Measurements from ENCODE around the gene ZNF562. TPM values are rescaled to one million over a fixed set of nuclear protein-coding genes. Genes with fewer than 3 reads are reported as not detected.
"Not testable (repeated sequence)": the region's sequence is repeated elsewhere in the genome, so short reads cannot be mapped to it uniquely, and the experiment has no call there.

The ZNF562 gene
- total RNA-seq, 1 donor from 2014 or later = 26.2 TPM

- Histone ChIP-seq H2AFZ (ENCODE audit: low read depth, low read length) (no peak overlapping the region), H3K4me3 (ENCODE audit: insufficient read depth, low read depth, low read length) (no peak overlapping the region), H3K9ac (ENCODE audit: low read length) (no peak overlapping the region), H3K27ac (ENCODE audit: low read depth, low read length) (no peak overlapping the region), H3K4me1 (ENCODE audit: insufficient read depth, low read length) (no peaks in the 10 kb centered on the region), H4K20me1 (ENCODE audit: insufficient read depth, low read length) (no peaks in the 10 kb centered on the region), H3K9me3 (ENCODE audit: insufficient read depth, low read depth, low read length) (no peaks in the 10 kb centered on the region), H3K27me3 (ENCODE audit: insufficient read depth, low read length) (no peaks in the 10 kb centered on the region), H3K79me2 (ENCODE audit: insufficient read depth, low read length) (no peaks in the 10 kb centered on the region), H3K4me2 (ENCODE audit: low read length) (no peak overlapping the region), H3K36me3 (ENCODE audit: insufficient read depth, low read length) (no peaks in the 10 kb centered on the region)
- Mint-ChIP-seq H3K4me1 (ENCODE audit: low read depth, unreplicated experiment) (no peaks in the 10 kb centered on the region), H3K9me3 (ENCODE audit: unreplicated experiment) (peaks cover 6% of the 10 kb centered on the region), H3K27me3 (ENCODE audit: low read depth, unreplicated experiment) (no peaks in the 10 kb centered on the region), H3K36me3 (ENCODE audit: low read depth, unreplicated experiment) (no peaks in the 10 kb centered on the region), H3K4me3 (ENCODE audit: unreplicated experiment) (no peak overlapping the region), H3K27ac (ENCODE audit: unreplicated experiment) (no peak overlapping the region)
- DNase-seq (ENCODE audit: low read depth) = no peak
- TF ChIP-seq EZH2 (IDR thresholded peaks at IDR 0.05; ENCODE audit: insufficient read depth, low read length) (no peak), CTCF (IDR thresholded peaks at IDR 0.05; ENCODE audit: insufficient read depth, low read depth, low read length) (no peak)
- FAIRE-seq = no peak
Measured at GRCh38 chr19:9700229-9700981, 25.5 kb upstream of the ZNF562 start.

- H2AFZ ChIP-seq (ENCODE audit: low read depth, low read length); H3K4me1 ChIP-seq (ENCODE audit: insufficient read depth, low read length); H3K9me3 ChIP-seq (ENCODE audit: insufficient read depth, low read depth, low read length); H3K27me3 ChIP-seq (ENCODE audit: insufficient read depth, low read length); DNase-seq (ENCODE audit: low read depth); FAIRE-seq; H3K4me2 ChIP-seq (ENCODE audit: low read length); H3K4me3 ChIP-seq (ENCODE audit: insufficient read depth, low read depth, low read length); H3K27ac ChIP-seq (ENCODE audit: low read depth, low read length); H3K36me3 ChIP-seq (ENCODE audit: insufficient read depth, low read length); H3K36me3 Mint-ChIP-seq (ENCODE audit: low read depth, unreplicated experiment); H3K4me1 Mint-ChIP-seq (ENCODE audit: low read depth, unreplicated experiment); H3K4me3 Mint-ChIP-seq (ENCODE audit: unreplicated experiment); H3K27me3 Mint-ChIP-seq (ENCODE audit: low read depth, unreplicated experiment); H3K79me2 ChIP-seq (ENCODE audit: insufficient read depth, low read length); H4K20me1 ChIP-seq (ENCODE audit: insufficient read depth, low read length); H3K9ac ChIP-seq (ENCODE audit: low read length): not testable (repeated sequence)
- peak overlapping the region; percentile 66 for H3K27ac Mint-ChIP-seq (ENCODE audit: unreplicated experiment)
- peaks cover 30% of the 10 kb centered on the region for H3K9me3 Mint-ChIP-seq (ENCODE audit: unreplicated experiment)
Measured at GRCh38 chr19:9690301-9690700, 15.4 kb upstream of the ZNF562 start.

- DNase-seq (ENCODE audit: low read depth); H3K9me3 Mint-ChIP-seq (ENCODE audit: unreplicated experiment); H3K27ac ChIP-seq (ENCODE audit: low read depth, low read length); H3K9me3 ChIP-seq (ENCODE audit: insufficient read depth, low read depth, low read length); H3K4me1 Mint-ChIP-seq (ENCODE audit: low read depth, unreplicated experiment); H3K27ac Mint-ChIP-seq (ENCODE audit: unreplicated experiment); H3K4me2 ChIP-seq (ENCODE audit: low read length); H4K20me1 ChIP-seq (ENCODE audit: insufficient read depth, low read length); H2AFZ ChIP-seq (ENCODE audit: low read depth, low read length); H3K4me3 Mint-ChIP-seq (ENCODE audit: unreplicated experiment); H3K36me3 ChIP-seq (ENCODE audit: insufficient read depth, low read length); H3K9ac ChIP-seq (ENCODE audit: low read length); H3K27me3 Mint-ChIP-seq (ENCODE audit: low read depth, unreplicated experiment); H3K36me3 Mint-ChIP-seq (ENCODE audit: low read depth, unreplicated experiment); H3K27me3 ChIP-seq (ENCODE audit: insufficient read depth, low read length); H3K4me1 ChIP-seq (ENCODE audit: insufficient read depth, low read length); FAIRE-seq; H3K4me3 ChIP-seq (ENCODE audit: insufficient read depth, low read depth, low read length); H3K79me2 ChIP-seq (ENCODE audit: insufficient read depth, low read length): not testable (repeated sequence)
Measured at GRCh38 chr19:9679996-9680395, 5.1 kb upstream of the ZNF562 start.

- DNase-seq (ENCODE audit: low read depth) = not testable (repeated sequence)
- peak overlapping the region; percentile 78 for H2AFZ ChIP-seq (ENCODE audit: low read depth, low read length)
Measured at GRCh38 chr19:9675358-9675901, 530 bp upstream of the ZNF562 start.

More at GRCh38 chr19:9675358-9675901, 530 bp upstream of the ZNF562 start:
- Mint-ChIP-seq H3K36me3 (ENCODE audit: low read depth, unreplicated experiment) (peaks cover 16% of the 10 kb centered on the region), H3K27ac (ENCODE audit: unreplicated experiment) (peak overlapping the region; percentile 93), H3K9me3 (ENCODE audit: unreplicated experiment) (peaks cover 19% of the 10 kb centered on the region), H3K4me3 (ENCODE audit: unreplicated experiment) (peak overlapping the region; percentile 87)
- Histone ChIP-seq H3K9me3 (ENCODE audit: insufficient read depth, low read depth, low read length) (peaks cover 21% of the 10 kb centered on the region), H3K27ac (ENCODE audit: low read depth, low read length) (peak overlapping the region; percentile 88), H3K4me2 (ENCODE audit: low read length) (peak overlapping the region; percentile 80), H3K4me3 (ENCODE audit: insufficient read depth, low read depth, low read length) (peak overlapping the region; percentile 88), H3K9ac (ENCODE audit: low read length) (peak overlapping the region; percentile 90), H3K79me2 (ENCODE audit: insufficient read depth, low read length) (peaks cover 44% of the 10 kb centered on the region)
- H3K4me1 Mint-ChIP-seq (ENCODE audit: low read depth, unreplicated experiment); FAIRE-seq; H3K36me3 ChIP-seq (ENCODE audit: insufficient read depth, low read length); H3K27me3 Mint-ChIP-seq (ENCODE audit: low read depth, unreplicated experiment); H4K20me1 ChIP-seq (ENCODE audit: insufficient read depth, low read length); H3K27me3 ChIP-seq (ENCODE audit: insufficient read depth, low read length); H3K4me1 ChIP-seq (ENCODE audit: insufficient read depth, low read length): not testable (repeated sequence)

Measured in astrocyte (in vitro differentiated cells and primary cell).